K562 (cell line): ENCODE measurements around the gene TNFAIP8L1. TPM values are rescaled to one million over a fixed set of nuclear protein-coding genes. Genes with fewer than 3 reads are reported as not detected.

ENCODE experiments used
- DDX20 ChIP-seq: fragments of 450-650 bp; IDR thresholded peaks from 2 replicates; pipeline ENCODE4 v1.6.1; 2016; ENCODE audit warnings: missing genetic modification characterization, low read depth, mild to moderate bottlenecking, missing compliant biosample characterization, moderate library complexity
- ETV5 ChIP-seq: sonication (generic); formaldehyde crosslinking; IDR thresholded peaks from 2 replicates; pipeline ENCODE4 v1.4.0; 2020; ENCODE audit warnings: low read depth, mild to moderate bottlenecking, missing genetic modification reagents
- MTA1 ChIP-seq: fragments of 450-650 bp; IDR thresholded peaks from 2 replicates; pipeline ENCODE4 v1.6.1; 2017; ENCODE audit warnings: borderline replicate concordance
- MTF1 ChIP-seq: fragments of 250-450 bp; sonication (Bioruptor Pico); IDR thresholded peaks from 2 replicates; pipeline ENCODE4 v1.9.0; 2021; ENCODE audit warnings: moderate library complexity, mild to moderate bottlenecking, inconsistent platforms, borderline replicate concordance
- PCBP1 ChIP-seq: fragments of 200-400 bp; formaldehyde crosslinking; IDR thresholded peaks from 2 replicates; pipeline ENCODE4 v1.6.1; 2018; ENCODE audit warnings: mild to moderate bottlenecking, low read depth, low read length; ENCODE audit not compliant: poor library complexity, severe bottlenecking
- RBM14 ChIP-seq: fragments of 200-400 bp; formaldehyde crosslinking; IDR thresholded peaks from 2 replicates; pipeline ENCODE4 v1.6.1; 2018; ENCODE audit warnings: low read depth, mild to moderate bottlenecking, low read length, moderate library complexity, borderline replicate concordance; ENCODE audit not compliant: insufficient read depth
- RFX5 ChIP-seq: IDR thresholded peaks from 2 replicates; pipeline ENCODE4 v1.6.1; 2011; ENCODE audit warnings: low read depth, mild to moderate bottlenecking, improper control_type of control experiment, low read length
- SMAD1 ChIP-seq: fragments of 150-350 bp; IDR thresholded peaks from 2 replicates; pipeline ENCODE4 v1.6.1; 2014; ENCODE audit warnings: low read length, low read depth; ENCODE audit not compliant: partially characterized antibody
- SMARCB1 ChIP-seq: IDR thresholded peaks from 2 replicates; pipeline ENCODE4 v1.6.1; 2011; ENCODE audit warnings: improper control_type of control experiment, low read depth; ENCODE audit not compliant: insufficient read length
- STAT5B ChIP-seq: fragments of 250-450 bp; sonication (Bioruptor Pico); IDR thresholded peaks from 2 replicates; pipeline ENCODE4 v1.8.0; 2021; ENCODE audit warnings: mild to moderate bottlenecking, inconsistent platforms
- ZFX ChIP-seq: sonication (generic); formaldehyde crosslinking; IDR thresholded peaks from 2 replicates; pipeline ENCODE4 v1.8.0; 2022; ENCODE audit warnings: mild to moderate bottlenecking, missing genetic modification reagents, moderate library complexity
- polyA plus RNA-seq, 8 experiments: library from polyadenylated mRNA; depleted of rRNA in 4 of 8; stranded (reverse) in 5 of 8; unstranded in 3 of 8; fragments of >200 nt; fragmentation: Nextera tagmentation in 2 of 8; fragmentation: Illumina TruSeq in 1 of 8; extraction: Ambion mirVana in 2 of 8; extraction: Trizol in 1 of 8; gene quantifications; 2 replicates each; pipeline versions ENCODE4 v1.2.1 to v1.2.3, GENCODE V29; 2011 to 2014; ENCODE audit warnings: inconsistent platforms in 1 of 8, missing spikeins in 1 of 8
- total RNA-seq, 7 experiments: library from RNA; depleted of rRNA in 6 of 7; stranded (reverse); fragments of >200 nt in 6 of 7; fragmentation: Illumina TruSeq in 2 of 7; extraction: Trizol in 2 of 7; gene quantifications; 2 replicates each; pipeline versions ENCODE4 v1.2.1 to v1.2.3, GENCODE V29; 2011 to 2021; ENCODE audit warnings: low replicate concordance in 1 of 7
- TF ChIP-seq, protein P1 (sequence below), 2 experiments: fragments of 450-650 bp; formaldehyde crosslinking in 1 of 2; IDR thresholded peaks; 2 replicates each; pipeline versions ENCODE4 v1.4.0 to v1.6.1; 2014 to 2020; ENCODE audit warnings: mild to moderate bottlenecking in 2 of 2, borderline replicate concordance in 1 of 2, low read depth in 1 of 2
- TF ChIP-seq, protein P2 (sequence below): fragments of 250-450 bp; sonication (Bioruptor Pico); IDR thresholded peaks from 2 replicates; pipeline ENCODE4 v1.5.0; 2020; ENCODE audit warnings: mild to moderate bottlenecking, borderline replicate concordance

TNFAIP8L1 gene
- total and polyA plus RNA-seq, 9 of the 15 experiments (the other 6 are each of a cell fraction or from before 2014, with no cell fraction given): 0.69 to 9.3 (median 4.9) TPM

DNA sequence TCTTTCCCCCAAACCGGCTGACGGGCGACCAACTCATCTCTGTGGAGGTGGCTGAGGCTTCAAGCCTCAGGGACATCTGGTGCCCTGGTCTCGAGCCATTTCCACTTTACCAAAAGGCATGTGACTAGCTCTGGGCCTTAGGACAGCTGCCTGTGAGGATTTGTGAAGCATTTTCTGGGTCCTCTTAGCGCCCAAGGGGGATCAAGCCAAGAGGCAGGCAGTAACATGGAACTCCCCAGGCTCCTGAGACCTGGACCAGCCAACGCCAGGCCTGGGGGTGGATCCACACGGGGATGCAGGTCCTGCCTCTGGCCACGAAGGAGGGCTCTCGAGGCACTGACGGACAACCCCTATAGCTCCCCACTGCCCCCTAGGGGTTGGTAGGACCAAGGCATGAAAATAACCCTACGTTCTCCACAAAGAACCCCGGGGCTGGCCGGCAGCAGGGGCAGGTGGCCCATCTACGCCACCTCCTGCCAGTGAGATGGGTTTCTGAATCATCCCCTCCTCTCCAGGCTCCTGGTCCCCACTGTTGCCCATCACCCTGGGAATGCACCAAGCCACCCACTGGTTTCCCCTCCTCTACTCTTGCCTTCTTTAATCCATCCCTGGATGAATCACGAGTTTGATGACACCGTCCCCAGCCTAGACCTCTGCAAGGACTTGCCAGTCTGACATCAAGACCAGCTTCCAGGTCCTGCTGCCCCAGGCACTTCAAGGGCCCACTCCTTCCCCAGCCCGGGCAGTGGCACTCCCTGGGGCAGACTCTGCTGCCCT lies 37.8 kb downstream of the TNFAIP8L1 start (continued):
- TF ChIP-seq RBM14 (no peak), DDX20 (tag) (no peak), SMAD1 (no peak), STAT5B (CRISPR knock-in tag) (no peak), MTA1 (no peak), PCBP1 (no peak), SMARCB1 (no peak), MTF1 (CRISPR knock-in tag) (no peak), ZFX (CRISPR knock-in tag) (peak; percentile 50), ETV5 (CRISPR knock-in tag) (no peak), RFX5 (no peak)
- TF ChIP-seq, protein P1, sequence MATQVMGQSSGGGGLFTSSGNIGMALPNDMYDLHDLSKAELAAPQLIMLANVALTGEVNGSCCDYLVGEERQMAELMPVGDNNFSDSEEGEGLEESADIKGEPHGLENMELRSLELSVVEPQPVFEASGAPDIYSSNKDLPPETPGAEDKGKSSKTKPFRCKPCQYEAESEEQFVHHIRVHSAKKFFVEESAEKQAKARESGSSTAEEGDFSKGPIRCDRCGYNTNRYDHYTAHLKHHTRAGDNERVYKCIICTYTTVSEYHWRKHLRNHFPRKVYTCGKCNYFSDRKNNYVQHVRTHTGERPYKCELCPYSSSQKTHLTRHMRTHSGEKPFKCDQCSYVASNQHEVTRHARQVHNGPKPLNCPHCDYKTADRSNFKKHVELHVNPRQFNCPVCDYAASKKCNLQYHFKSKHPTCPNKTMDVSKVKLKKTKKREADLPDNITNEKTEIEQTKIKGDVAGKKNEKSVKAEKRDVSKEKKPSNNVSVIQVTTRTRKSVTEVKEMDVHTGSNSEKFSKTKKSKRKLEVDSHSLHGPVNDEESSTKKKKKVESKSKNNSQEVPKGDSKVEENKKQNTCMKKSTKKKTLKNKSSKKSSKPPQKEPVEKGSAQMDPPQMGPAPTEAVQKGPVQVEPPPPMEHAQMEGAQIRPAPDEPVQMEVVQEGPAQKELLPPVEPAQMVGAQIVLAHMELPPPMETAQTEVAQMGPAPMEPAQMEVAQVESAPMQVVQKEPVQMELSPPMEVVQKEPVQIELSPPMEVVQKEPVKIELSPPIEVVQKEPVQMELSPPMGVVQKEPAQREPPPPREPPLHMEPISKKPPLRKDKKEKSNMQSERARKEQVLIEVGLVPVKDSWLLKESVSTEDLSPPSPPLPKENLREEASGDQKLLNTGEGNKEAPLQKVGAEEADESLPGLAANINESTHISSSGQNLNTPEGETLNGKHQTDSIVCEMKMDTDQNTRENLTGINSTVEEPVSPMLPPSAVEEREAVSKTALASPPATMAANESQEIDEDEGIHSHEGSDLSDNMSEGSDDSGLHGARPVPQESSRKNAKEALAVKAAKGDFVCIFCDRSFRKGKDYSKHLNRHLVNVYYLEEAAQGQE (IDR thresholded peaks at IDR 0.05; ENCODE audit: borderline replicate concordance): no peak
- TF ChIP-seq, protein P1 (CRISPR knock-in tag; IDR thresholded peaks at IDR 0.05; ENCODE audit: low read depth): no peak
- TF ChIP-seq, protein P2, sequence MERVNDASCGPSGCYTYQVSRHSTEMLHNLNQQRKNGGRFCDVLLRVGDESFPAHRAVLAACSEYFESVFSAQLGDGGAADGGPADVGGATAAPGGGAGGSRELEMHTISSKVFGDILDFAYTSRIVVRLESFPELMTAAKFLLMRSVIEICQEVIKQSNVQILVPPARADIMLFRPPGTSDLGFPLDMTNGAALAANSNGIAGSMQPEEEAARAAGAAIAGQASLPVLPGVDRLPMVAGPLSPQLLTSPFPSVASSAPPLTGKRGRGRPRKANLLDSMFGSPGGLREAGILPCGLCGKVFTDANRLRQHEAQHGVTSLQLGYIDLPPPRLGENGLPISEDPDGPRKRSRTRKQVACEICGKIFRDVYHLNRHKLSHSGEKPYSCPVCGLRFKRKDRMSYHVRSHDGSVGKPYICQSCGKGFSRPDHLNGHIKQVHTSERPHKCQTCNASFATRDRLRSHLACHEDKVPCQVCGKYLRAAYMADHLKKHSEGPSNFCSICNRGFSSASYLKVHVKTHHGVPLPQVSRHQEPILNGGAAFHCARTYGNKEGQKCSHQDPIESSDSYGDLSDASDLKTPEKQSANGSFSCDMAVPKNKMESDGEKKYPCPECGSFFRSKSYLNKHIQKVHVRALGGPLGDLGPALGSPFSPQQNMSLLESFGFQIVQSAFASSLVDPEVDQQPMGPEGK (CRISPR knock-in tag): no peak
